Pancreas (tissue), 10 donors: ENCODE data around the gene DRG1. TPM values are rescaled to one million over a fixed set of nuclear protein-coding genes. Genes with fewer than 3 reads are reported as not detected.
A peak's percentile ranks its signal among the peaks of the same experiment; 100 is the strongest.
"Not testable (repeated sequence)": the region's sequence is repeated elsewhere in the genome, so short reads cannot be mapped to it uniquely, and the experiment has no call there.

Source experiments
- ATAC-seq, 4 donors: fragments of 200-7000 bp; cut with Tn5 transposase; one replicate each; pipeline versions ENCODE4 v1.8.0 to v1.9.1; 2020; ENCODE audit warnings: mild to moderate bottlenecking in 4 of 4, moderate library complexity in 4 of 4
- DNase-seq, 6 donors: peaks; one replicate each; pipeline ENCODE4 v3.0.0-alpha.2; 2020
- FAIRE-seq: peaks from 2 replicates; lab custom pipeline; 2012; peaks lifted over from hg19 to GRCh38; lab: Jason Lieb, UNC
- H3K27ac ChIP-seq, 4 donors: fragments of 200-600 bp; sonication (generic); 1 replicate in 3 of 4; 2 replicates in 1 of 4; pipeline versions ENCODE4 v1.5.0 to v1.8.0; 2020
- H3K27me3 ChIP-seq, 4 donors: fragments of 200-600 bp; one replicate each; pipeline ENCODE4 v1.8.0; 2021
- H3K36me3 ChIP-seq, 3 donors: fragments of 200-600 bp; sonication (generic) in 1 of 3; one replicate each; pipeline versions ENCODE4 v1.5.0 to v1.8.0; 2020 to 2021
- H3K4me1 ChIP-seq, 3 donors: fragments of 200-600 bp; one replicate each; pipeline ENCODE4 v1.8.0; 2021
- H3K4me3 ChIP-seq, 4 donors: fragments of 200-600 bp; sonication (generic) in 2 of 4; one replicate each; pipeline versions ENCODE4 v1.5.0 to v1.8.0; 2020 to 2021
- H3K9me3 ChIP-seq, 4 donors: fragments of 200-600 bp; one replicate each; pipeline ENCODE4 v1.8.0; 2021
- CTCF ChIP-seq, 4 donors: fragments of 200-600 bp; sonication (generic) in 3 of 4; IDR thresholded peaks; one replicate each; pipeline versions ENCODE4 v1.5.0 to v1.8.0; 2021; ENCODE audit warnings: antibody characterized with exemption in 4 of 4
- WGBS, 2 donors: extraction: QIAGEN DNeasy Blood & Tissue Kit; methylation state at CpG; one replicate each; pipeline ENCODE4 v1.1.7; 2013; 5-methylcytosine and 5-hydroxymethylcytosine counted together
- intact Hi-C, 3 donors: fragments of 100-400 bp; cut with DNase I; formaldehyde crosslinking; loops; one replicate each; pipeline versions ENCODE4 v1.11.1 to v1.14.2; 2022
- polyA plus RNA-seq, 2 donors: library from polyadenylated mRNA; stranded (reverse); fragments of 200-250 nt; gene quantifications; one replicate each; pipeline ENCODE4 v1.2.3, GENCODE V29; 2013
- total RNA-seq, 6 donors: library from RNA; stranded (reverse); fragmentation: NEBNext Ultra II Directional in 4 of 6; extraction: Animal tissue kit (Norgen Biotek cat#: 25700) in 4 of 6; gene quantifications; one replicate each; pipeline versions ENCODE4 v1.2.1 to v1.2.4, GENCODE V29; 2021 to 2023
- donor health status: healthy with polysubstance abuse.
- donor health status: DM: no; HTN: no; CAD: no; lungs with moderate emphysema.
- donor health status: DM: no; HTN: no; CAD: no.
- donor health status: control.
- donor health status: control.
- donor health status: Bipolar disorder and iron deficiency.
- donor health status: DM: yes; HTN: yes; CAD: no.
- donor health status: DM: no; HTN: no; CAD: no.
- donor health status: DM: no; HTN: no; CAD: no.
- donor health status: DM: yes; HTN: yes; CAD: no.

Gene DRG1
- total and polyA plus RNA-seq, 8 donors = 26.4 to 38.7 (median 30.9) TPM

GRCh38 chr22:31400023-31400397 is 606 bp downstream of the DRG1 start:
- no peak for FAIRE-seq
- ATAC-seq = peak; percentile 5 to 26 (median 8)
- H3K9me3 ChIP-seq = no peaks in the 10 kb centered on the region
- H3K4me3 ChIP-seq = peak overlapping the region; percentile 59 to 86 (median 74)
- no peaks in the 10 kb centered on the region for H3K27me3 ChIP-seq
- H3K27ac ChIP-seq = peak overlapping the region in 3 of 4 donors; percentile 71 to 87 (median 84)
- no peak for TF ChIP-seq CTCF (IDR thresholded peaks at IDR 0.05)
- DNase-seq = no peak
- 0 to 1% methylated on average over 11 of the region's 11 CpGs for WGBS, 2 donors
- H3K4me1 ChIP-seq = peaks cover 0 to 14% (median 12%) of the 10 kb centered on the region in 3 donors
- intact Hi-C loops = no loop called here
- H3K36me3 ChIP-seq = peaks cover 0 to 8% (median 6%) of the 10 kb centered on the region in 3 donors

- WGBS, 2 donors = 79 to 86% methylated on average over 1 to 2 of the region's 2 CpGs
- ATAC-seq, FAIRE-seq, H3K4me3 ChIP-seq, H3K9me3 ChIP-seq, intact Hi-C loops, H3K27me3 ChIP-seq, H3K27ac ChIP-seq, DNase-seq: not testable (repeated sequence)
- H3K36me3 ChIP-seq = peaks cover 0 to 20% (median 6%) of the 10 kb centered on the region in 3 donors
- peaks cover 4 to 14% (median 12%) of the 10 kb centered on the region in 3 donors for H3K4me1 ChIP-seq
These were observed 2.9 kb downstream of the DRG1 start for GRCh38 chr22:31402350-31402749.

- H3K36me3 ChIP-seq = peaks cover 7 to 78% (median 39%) of the 10 kb centered on the region in 3 donors
- no peak overlapping the region for H3K27ac ChIP-seq
- DNase-seq (no peak), FAIRE-seq (no peak), ATAC-seq (no peak)
- no peak overlapping the region for H3K4me3 ChIP-seq
- no peaks in the 10 kb centered on the region for H3K4me1 ChIP-seq
- WGBS, 2 donors = 89 to 94% methylated on average over 9 of the region's 9 CpGs
- H3K9me3 ChIP-seq = no peaks in the 10 kb centered on the region
- H3K27me3 ChIP-seq = no peaks in the 10 kb centered on the region
- intact Hi-C loops = no loop called here
- no peak for TF ChIP-seq CTCF (IDR thresholded peaks at IDR 0.05)
These were observed 26.1 kb downstream of the DRG1 start for GRCh38 chr22:31425331-31426050.

GRCh38 chr22:31431950-31432349 is 32.5 kb downstream of the DRG1 start:
- no peaks in the 10 kb centered on the region for H3K4me1 ChIP-seq
- H3K27me3 ChIP-seq = no peaks in the 10 kb centered on the region
- WGBS, 2 donors = 76 to 78% methylated on average over 5 of the region's 5 CpGs
- H3K4me3 ChIP-seq = no peak overlapping the region
- DNase-seq = no peak
- intact Hi-C loops = no loop called here
- H3K27ac ChIP-seq = no peak overlapping the region
- H3K9me3 ChIP-seq = no peaks in the 10 kb centered on the region
- ATAC-seq = no peak
- H3K36me3 ChIP-seq = peaks cover 0 to 55% (median 25%) of the 10 kb centered on the region in 3 donors
- no peak for FAIRE-seq
- TF ChIP-seq CTCF (IDR thresholded peaks at IDR 0.05) = no peak

- Histone ChIP-seq H3K27me3 (no peaks in the 10 kb centered on the region), H3K4me1 (no peaks in the 10 kb centered on the region), H3K27ac (no peak overlapping the region), H3K4me3 (no peak overlapping the region), H3K36me3 (peaks cover 0 to 73% (median 29%) of the 10 kb centered on the region in 3 donors), H3K9me3 (no peaks in the 10 kb centered on the region)
- intact Hi-C loops = no loop called here
- DNase-seq = no peak
- FAIRE-seq = no peak
- no peak for TF ChIP-seq CTCF (IDR thresholded peaks at IDR 0.05)
- 87 to 91% methylated on average over 3 of the region's 3 CpGs for WGBS, 2 donors
- ATAC-seq = peak in 1 of 4 donors; percentile 14
These were observed 36.7 kb downstream of the DRG1 start for GRCh38 chr22:31436132-31436531.
